H1 (cell line): Measurements from ENCODE around the gene SORBS1. TPM values are rescaled to one million over a fixed set of nuclear protein-coding genes. Genes with fewer than 3 reads are reported as not detected.

Source experiments
- CTCF ChIA-PET: fragments of 300-600 bp; sonication (Branson Sonifier 250); formaldehyde crosslinking; loops from one replicate; lab custom pipeline; 2021; ENCODE audit not compliant: partially characterized antibody; lab: Charles Lee
- POLR2A ChIA-PET: fragments of 300-600 bp; sonication (Branson Sonifier 250); formaldehyde crosslinking; loops from one replicate; lab custom pipeline; 2021; ENCODE audit warnings: inconsistent platforms; ENCODE audit not compliant: partially characterized antibody; lab: Charles Lee
- DNase-seq, 2 experiments: peaks; one replicate each; pipeline versions ENCODE4 v3.0.0 to v3.0.0-alpha.2; 2010 to 2022; ENCODE audit warnings: low spot score in 2 of 2, low read depth in 1 of 2, mixed read lengths in 1 of 2
- FAIRE-seq: peaks from 2 replicates; lab custom pipeline; 2011; peaks lifted over from hg19 to GRCh38; lab: Jason Lieb, UNC
- H2AFZ ChIP-seq: 2 replicates; pipeline ENCODE4 v1.8.1; 2012; ENCODE audit warnings: low read length, inconsistent platforms
- H2AK5ac ChIP-seq: 2 replicates; pipeline ENCODE4 v1.6.1; 2013; ENCODE audit warnings: low read depth, low read length
- H2BK120ac ChIP-seq: replicated peaks from 2 replicates; pipeline ENCODE3; 2013; ENCODE audit warnings: low read depth, low read length, inconsistent platforms
- H2BK12ac ChIP-seq: 2 replicates; pipeline ENCODE4 v1.6.1; 2013; ENCODE audit warnings: low read depth, low read length
- H2BK15ac ChIP-seq: 2 replicates; pipeline ENCODE4 v1.6.1; 2013; ENCODE audit warnings: low read length
- H2BK20ac ChIP-seq: 2 replicates; pipeline ENCODE4 v1.6.1; 2013; ENCODE audit warnings: low read length
- H2BK5ac ChIP-seq: 2 replicates; pipeline ENCODE4 v1.6.1; 2013; ENCODE audit warnings: low read depth, low read length
- H3K14ac ChIP-seq: 2 replicates; pipeline ENCODE4 v1.6.1; 2013; ENCODE audit warnings: inconsistent platforms; ENCODE audit not compliant: insufficient read length
- H3K18ac ChIP-seq: 2 replicates; pipeline ENCODE4 v1.6.1; 2013; ENCODE audit warnings: low read length; ENCODE audit errors: extremely low read depth
- H3K23ac ChIP-seq: 2 replicates; pipeline ENCODE4 v1.6.1; 2013; ENCODE audit warnings: inconsistent platforms; ENCODE audit not compliant: insufficient read length
- H3K23me2 ChIP-seq: 2 replicates; pipeline ENCODE4 v1.6.1; 2013; ENCODE audit warnings: low read depth, low read length
- H3K27ac ChIP-seq: 2 replicates; pipeline ENCODE4 v1.6.1; 2011; ENCODE audit warnings: low read depth, low read length, inconsistent platforms
- H3K27me3 ChIP-seq, 4 experiments: replicated peaks in 1 of 4; 1 replicate in 1 of 4; 2 replicates in 3 of 4; pipeline versions ENCODE4 v1.6.1 to v1.8.1; 2011 to 2013; ENCODE audit warnings: low read length in 3 of 4, mild to moderate bottlenecking in 3 of 4, inconsistent platforms in 2 of 4, mixed read lengths in 2 of 4, moderate library complexity in 1 of 4; ENCODE audit not compliant: control insufficient read depth in 3 of 4, insufficient read depth in 3 of 4; ENCODE audit errors: extremely low read depth in 1 of 4
- H3K36me3 ChIP-seq, 4 experiments: 2 replicates each; pipeline versions ENCODE4 v1.6.1 to v1.8.1; 2011 to 2013; ENCODE audit warnings: mild to moderate bottlenecking in 4 of 4, low read length in 3 of 4, moderate library complexity in 2 of 4, control low read depth in 1 of 4, inconsistent platforms in 1 of 4; ENCODE audit not compliant: insufficient read depth in 4 of 4, control insufficient read depth in 2 of 4
- H3K4ac ChIP-seq: replicated peaks from 2 replicates; pipeline ENCODE3; 2013; ENCODE audit warnings: low read length, low read depth, mixed read lengths, inconsistent platforms; ENCODE audit not compliant: insufficient read length
- H3K4me1 ChIP-seq, 4 experiments: replicated peaks in 1 of 4; 1 replicate in 1 of 4; 2 replicates in 3 of 4; pipeline versions ENCODE4 v1.6.1 to v1.8.1; 2011 to 2013; ENCODE audit warnings: low read length in 3 of 4, inconsistent platforms in 2 of 4, mixed read lengths in 1 of 4; ENCODE audit not compliant: insufficient read depth in 4 of 4, control insufficient read depth in 3 of 4
- H3K4me2 ChIP-seq, 2 experiments: 2 replicates each; pipeline versions ENCODE4 v1.6.1 to v1.8.1; 2011 to 2013; ENCODE audit warnings: low read depth in 2 of 2, low read length in 2 of 2, control low read depth in 1 of 2, inconsistent platforms in 1 of 2, mild to moderate bottlenecking in 1 of 2; ENCODE audit not compliant: insufficient read depth in 1 of 2
- H3K4me3 ChIP-seq, 4 experiments: fragments of 200-600, 300-600 bp in 1 of 4; sonication (generic), shearing (Covaris generic), sonication (Bioruptor Twin) in 1 of 4; 2 replicates each; pipeline versions ENCODE4 v1.5.1 to v1.8.1; 2011 to 2016; ENCODE audit warnings: low read length in 4 of 4, low read depth in 3 of 4, control low read depth in 2 of 4, inconsistent platforms in 2 of 4, mild to moderate bottlenecking in 2 of 4, mixed read lengths in 1 of 4, moderate library complexity in 1 of 4; ENCODE audit not compliant: insufficient read depth in 2 of 4; ENCODE audit errors: extremely low read depth in 1 of 4
- H3K56ac ChIP-seq: replicated peaks from 2 replicates; pipeline ENCODE3; 2013; ENCODE audit warnings: low read depth, mild to moderate bottlenecking, mixed read lengths, low read length, inconsistent platforms; ENCODE audit not compliant: insufficient read length
- H3K79me1 ChIP-seq: 2 replicates; pipeline ENCODE4 v1.6.1; 2013; ENCODE audit warnings: low read depth, low read length, control low read depth
- H3K79me2 ChIP-seq, 2 experiments: 2 replicates each; pipeline versions ENCODE4 v1.6.1 to v1.8.1; 2012 to 2013; ENCODE audit warnings: low read length in 2 of 2, mild to moderate bottlenecking in 2 of 2, inconsistent platforms in 1 of 2; ENCODE audit not compliant: insufficient read depth in 2 of 2, control insufficient read depth in 1 of 2
- H3K9ac ChIP-seq, 4 experiments: replicated peaks in 1 of 4; 1 replicate in 1 of 4; 2 replicates in 3 of 4; pipeline versions ENCODE4 v1.6.1 to v1.8.1; 2011 to 2013; ENCODE audit warnings: low read depth in 3 of 4, low read length in 3 of 4, control low read depth in 2 of 4, mild to moderate bottlenecking in 2 of 4, moderate library complexity in 2 of 4, inconsistent platforms in 1 of 4; ENCODE audit errors: extremely low read depth in 1 of 4
- H3K9me3 ChIP-seq, 2 experiments: 2 replicates each; pipeline versions ENCODE4 v1.6.1 to v1.8.1; 2012 to 2013; ENCODE audit warnings: mild to moderate bottlenecking in 2 of 2, moderate library complexity in 2 of 2, control low read depth in 1 of 2, inconsistent platforms in 1 of 2, low read depth in 1 of 2, low read length in 1 of 2, mixed read lengths in 1 of 2; ENCODE audit not compliant: insufficient read depth in 2 of 2
- H4K20me1 ChIP-seq, 2 experiments: replicated peaks in 1 of 2; 2 replicates each; pipeline versions ENCODE3 to v1.8.1; 2011 to 2013; ENCODE audit warnings: inconsistent platforms in 2 of 2, low read length in 2 of 2, mild to moderate bottlenecking in 1 of 2; ENCODE audit not compliant: insufficient read depth in 2 of 2, control insufficient read depth in 1 of 2
- H4K5ac ChIP-seq: 2 replicates; pipeline ENCODE4 v1.6.1; 2013; ENCODE audit warnings: low read length, low read depth, mixed read lengths, inconsistent platforms; ENCODE audit not compliant: insufficient read length
- H4K8ac ChIP-seq: 2 replicates; pipeline ENCODE4 v1.8.0; 2013; ENCODE audit warnings: mild to moderate bottlenecking, moderate library complexity, low read length, inconsistent platforms; ENCODE audit not compliant: insufficient read depth; ENCODE audit errors: extremely low read depth
- H4K91ac ChIP-seq: replicated peaks from 2 replicates; pipeline ENCODE3; 2013; ENCODE audit warnings: low read length, mixed read lengths, inconsistent platforms; ENCODE audit not compliant: insufficient read length
- CBX8 ChIP-seq: fragments of 300-800, 300-1000 bp; sonication (generic); IDR thresholded peaks from 2 replicates; pipeline ENCODE4 v1.7.1; 2016; ENCODE audit warnings: low read depth, low read length, borderline replicate concordance
- CTBP2 ChIP-seq: IDR thresholded peaks from 2 replicates; pipeline ENCODE4 v1.7.0; 2011; ENCODE audit warnings: borderline replicate concordance, mild to moderate bottlenecking, moderate library complexity, mixed read lengths, low read length; ENCODE audit not compliant: insufficient read depth, insufficient read length
- EGR1 ChIP-seq: IDR thresholded peaks from 2 replicates; pipeline ENCODE4 v1.6.1; 2011; ENCODE audit warnings: low read depth, low read length, borderline replicate concordance
- EZH2 ChIP-seq: fragments of 200-600 bp; sonication (generic); IDR thresholded peaks from 2 replicates; pipeline ENCODE4 v1.7.1; 2012; ENCODE audit warnings: low read depth, mild to moderate bottlenecking, moderate library complexity, low read length, inconsistent platforms; ENCODE audit not compliant: severe bottlenecking
- HDAC6 ChIP-seq: IDR thresholded peaks from one replicate; pipeline ENCODE4 v1.7.1; 2012; ENCODE audit warnings: low read depth, mild to moderate bottlenecking, inconsistent platforms, low read length, moderate library complexity
- JUND ChIP-seq: IDR thresholded peaks from 2 replicates; pipeline ENCODE4 v1.6.1; 2011; ENCODE audit warnings: mild to moderate bottlenecking, improper control_type of control experiment, low read length
- KDM5A ChIP-seq: fragments of 200-600 bp; IDR thresholded peaks from 2 replicates; pipeline ENCODE4 v1.7.1; 2012; ENCODE audit warnings: mild to moderate bottlenecking, low read length, inconsistent platforms, mixed read lengths
- MAX ChIP-seq: IDR thresholded peaks from 2 replicates; pipeline ENCODE4 v1.6.1; 2012; ENCODE audit warnings: inconsistent platforms
- RAD21 ChIP-seq, 2 experiments: IDR thresholded peaks in 1 of 2; conservative IDR thresholded peaks in 1 of 2; 2 replicates each; pipeline ENCODE4 v1.6.1; 2011; ENCODE audit warnings: low read depth in 2 of 2, low read length in 2 of 2, improper control_type of control experiment in 1 of 2, inconsistent platforms in 1 of 2, mild to moderate bottlenecking in 1 of 2, moderate library complexity in 1 of 2
- WGBS, 2 experiments: shearing (Covaris generic) in 1 of 2; methylation state at CpG; one replicate each; pipeline versions ENCODE4 v1.1.6 to v1.1.7; 2013 to 2015; ENCODE audit warnings: low lambda C conversion rate in 2 of 2, mixed read lengths in 2 of 2, inconsistent platforms in 1 of 2, low coverage in 1 of 2, missing lambda C conversion rate in 1 of 2; ENCODE audit not compliant: insufficient replicate concordance in 2 of 2, insufficient coverage in 1 of 2, insufficient read length in 1 of 2; ENCODE audit errors: extremely low coverage in 1 of 2, missing lambda C conversion rate in 1 of 2; 5-methylcytosine and 5-hydroxymethylcytosine counted together
- polyA plus RNA-seq, 7 experiments: library from polyadenylated mRNA; depleted of rRNA in 3 of 7; stranded (reverse) in 5 of 7; unstranded in 2 of 7; fragments of >200 nt in 5 of 7; fragments of 200-250 nt in 2 of 7; gene quantifications; 1 replicate in 5 of 7; 2 replicates in 1 of 7; 4 replicates in 1 of 7; pipeline versions ENCODE4 v1.2.1 to v1.2.3, GENCODE V29; 2011 to 2013; ENCODE audit warnings: missing spikeins in 2 of 7, mixed read lengths in 2 of 7
- total RNA-seq: library from RNA; stranded (reverse); fragmentation: NEBNext Ultra II Directional; extraction: Animal tissue kit (Norgen Biotek cat#: 25700); gene quantifications from 2 replicates; pipeline ENCODE4 v1.2.1, GENCODE V29; 2021

SORBS1 gene
- total and polyA plus RNA-seq, 2 of the 8 experiments (the other 6 are each of a cell fraction or from before 2014, with no cell fraction given), result 16.0 to 35.0 TPM

- Histone ChIP-seq H3K79me2 (no peaks in the 10 kb centered on the region), H3K4me1 (peaks cover 0 to 3% (median 0%) of the 10 kb centered on the region in 4 experiments; a peak in 1 of 7 replicates), H3K23me2 (no peaks in the 10 kb centered on the region), H3K56ac (no peak overlapping the region), H2AFZ (peak overlapping the region; percentile 52), H3K79me1 (no peaks in the 10 kb centered on the region), H2BK12ac (no peak overlapping the region), H4K5ac (no peak overlapping the region), H3K4me3 (no peak overlapping the region), H2AK5ac (no peak overlapping the region), H3K14ac (no peak overlapping the region), H3K4me2 (no peak overlapping the region), H2BK120ac (no peak overlapping the region), H3K27me3 (no peaks in the 10 kb centered on the region), H3K23ac (no peak overlapping the region), H3K9ac (no peak overlapping the region), H2BK5ac (no peak overlapping the region), H3K36me3 (peaks cover 0 to 3% (median 2%) of the 10 kb centered on the region in 4 experiments; a peak in 2 of 8 replicates), H3K18ac (no peak overlapping the region), H4K91ac (no peak overlapping the region), H2BK15ac (no peak overlapping the region), H2BK20ac (no peak overlapping the region), H3K27ac (no peak overlapping the region), H3K9me3 (no peaks in the 10 kb centered on the region), H3K4ac (no peak overlapping the region), H4K8ac (no peak overlapping the region), H4K20me1 (no peaks in the 10 kb centered on the region)
- DNase-seq (peak; percentile 84 to 88), FAIRE-seq (peak; percentile 95)
- POLR2A ChIA-PET, result interaction anchor here (0.6 to 1.2 kb wide), 2 partner anchors 170 to 369 kb away, joined by 3 to 5 read pairs; no protein-coding TSS in a partner anchor
- 29% methylated on average over 6 of the region's 6 CpGs; no CpG with 5 or more reads in 1 of the 2 experiments for WGBS, 2 experiments
- CTCF ChIA-PET, result interaction anchor here (0.6 to 8.7 kb wide), 31 partner anchors 10 to 1196 kb away, joined by 3 to 304 read pairs (median 5); no protein-coding TSS in a partner anchor
- TF ChIP-seq RAD21 (IDR thresholded peaks at IDR 0.05 in 1 of 2, conservative IDR thresholded peaks at IDR 0.05 in 1 of 2; ENCODE audit: low read depth in 2 of 2, low read length in 2 of 2) (peak; percentile 100), HDAC6 (no peak), MAX (0 out of 2 replicates have a peak, but pooled peaks have one; percentile 8), JUND (peak; percentile 49; the same call in 1 of the 2 replicates), CBX8 (no peak), EZH2 (no peak), EGR1 (no peak), CTBP2 (no peak), KDM5A (no peak)
These were observed 40.0 kb upstream of the SORBS1 start for GRCh38 chr10:95601116-95601719.
